GM21786 (cell line): ENCODE measurements around the gene PRR7.

Source experiments
- ATAC-seq: cut with Tn5 transposase; IDR thresholded peaks from one replicate; pipeline ENCODE4 v1.9.1; 2021; ENCODE audit not compliant: unreplicated experiment

Gene PRR7

GRCh38 chr5:177423671-177424070 lies 22.9 kb upstream of the PRR7 start:
- no peak for ATAC-seq

GRCh38 chr5:177425196-177425800 lies 21.3 kb upstream of the PRR7 start:
- no peak for ATAC-seq

GRCh38 chr5:177425801-177426565 lies 20.6 kb upstream of the PRR7 start:
- ATAC-seq, result peak; percentile 81

GRCh38 chr5:177426566-177427210 lies 19.9 kb upstream of the PRR7 start, which contains the start of gene GRK6:
GRK6 (plus strand) TSS chr5:177426676; CDS start chr5:177426846, 170 bp downstream.
- ATAC-seq, result peak; percentile 0

- ATAC-seq, result no peak
Observed at GRCh38 chr5:177427211-177427822, 19.3 kb upstream of the PRR7 start.

GRCh38 chr5:177427919-177428573 lies 18.6 kb upstream of the PRR7 start:
- ATAC-seq, result no peak

GRCh38 chr5:177428574-177429217 lies 17.9 kb upstream of the PRR7 start:
- no peak for ATAC-seq

- ATAC-seq, result no peak
Observed at GRCh38 chr5:177429248-177430040, 17.2 kb upstream of the PRR7 start.

- ATAC-seq, result no peak
Observed at GRCh38 chr5:177430140-177430951, 16.3 kb upstream of the PRR7 start.

GRCh38 chr5:177430972-177431316 lies 15.7 kb upstream of the PRR7 start:
- ATAC-seq, result no peak

- peak; percentile 48 for ATAC-seq
Observed at GRCh38 chr5:177431317-177432142, 15.1 kb upstream of the PRR7 start.

- no peak for ATAC-seq
Observed at GRCh38 chr5:177432143-177432838, 14.3 kb upstream of the PRR7 start.

- no peak for ATAC-seq
Observed at GRCh38 chr5:177432839-177433657, 13.6 kb upstream of the PRR7 start.

- no peak for ATAC-seq
Observed at GRCh38 chr5:177433658-177434217, 12.9 kb upstream of the PRR7 start.

- ATAC-seq, result no peak
Observed at GRCh38 chr5:177434437-177434836, 12.2 kb upstream of the PRR7 start.

- no peak for ATAC-seq
Observed at GRCh38 chr5:177434942-177435738, 11.5 kb upstream of the PRR7 start.
